OCI-LY1 (cell line): ENCODE results near the gene CORO2B.

Source experiments
- H2AFZ ChIP-seq: fragments of 200-600 bp; sonication (generic), shearing (Covaris generic); 2 replicates; pipeline ENCODE4 v1.6.0; 2014; ENCODE audit warnings: antibody characterized with exemption, mild to moderate bottlenecking, low read length
- H3F3A ChIP-seq: fragments of 200-600 bp; sonication (generic), shearing (Covaris generic); 2 replicates; pipeline ENCODE4 v1.6.0; 2014; ENCODE audit warnings: mild to moderate bottlenecking, antibody characterized with exemption, low read length, moderate library complexity; ENCODE audit not compliant: insufficient read depth
- H3K27ac ChIP-seq: fragments of 200-600 bp; sonication (generic); 2 replicates; pipeline ENCODE4 v1.5.1; 2014; ENCODE audit warnings: low read length, mixed run types, mild to moderate bottlenecking, low read depth; ENCODE audit not compliant: poor library complexity, severe bottlenecking
- H3K27me3 ChIP-seq: fragments of 200-600 bp; sonication (generic); 2 replicates; pipeline ENCODE4 v1.6.0; 2014; ENCODE audit warnings: antibody characterized with exemption, mild to moderate bottlenecking, low read length, moderate library complexity; ENCODE audit not compliant: insufficient read depth
- H3K36me3 ChIP-seq: fragments of 200-600 bp; sonication (generic); 2 replicates; pipeline ENCODE4 v1.6.1; 2014; ENCODE audit warnings: mild to moderate bottlenecking, antibody characterized with exemption, low read length, moderate library complexity, mixed read lengths; ENCODE audit not compliant: insufficient read depth
- H3K4me1 ChIP-seq: fragments of 200-600 bp; sonication (generic); 2 replicates; pipeline ENCODE4 v1.5.1; 2014; ENCODE audit warnings: mild to moderate bottlenecking, low read length, moderate library complexity; ENCODE audit not compliant: insufficient read depth, severe bottlenecking
- H3K4me2 ChIP-seq: fragments of 200-600 bp; sonication (generic), shearing (Covaris generic); 2 replicates; pipeline ENCODE4 v1.6.1; 2014; ENCODE audit warnings: low read length
- H3K4me3 ChIP-seq: fragments of 200-600 bp; sonication (generic); 2 replicates; pipeline ENCODE4 v1.5.1; 2014; ENCODE audit warnings: low read length, low read depth, mild to moderate bottlenecking, mixed read lengths; ENCODE audit not compliant: poor library complexity, severe bottlenecking
- H3K79me2 ChIP-seq: fragments of 200-600 bp; shearing (Covaris generic); 2 replicates; pipeline ENCODE4 v1.6.1; 2016; ENCODE audit warnings: mixed run types, low read length, mixed read lengths; ENCODE audit not compliant: insufficient read depth
- H3K9ac ChIP-seq: fragments of 200-600 bp; sonication (generic), shearing (Covaris generic); 2 replicates; pipeline ENCODE4 v1.6.1; 2014; ENCODE audit warnings: mild to moderate bottlenecking, low read length, mixed read lengths
- H3K9me2 ChIP-seq: fragments of 200-600 bp; sonication (generic), shearing (Covaris generic); 2 replicates; pipeline ENCODE4 v1.6.1; 2014; ENCODE audit warnings: low read depth, mild to moderate bottlenecking, low read length, mixed read lengths
- H3K9me3 ChIP-seq: fragments of 200-600 bp; shearing (Covaris generic); 2 replicates; pipeline ENCODE4 v1.6.1; 2014; ENCODE audit warnings: low read length, mixed read lengths
- H4K20me1 ChIP-seq: fragments of 200-600 bp; sonication (generic), shearing (Covaris generic); 2 replicates; pipeline ENCODE4 v1.6.0; 2016; ENCODE audit warnings: mild to moderate bottlenecking, low read length; ENCODE audit not compliant: insufficient read depth
- EZH2 ChIP-seq: fragments of 200-600 bp; sonication (generic), shearing (Covaris generic); IDR thresholded peaks from 2 replicates; pipeline ENCODE4 v1.8.0; 2017; ENCODE audit warnings: borderline replicate concordance, mixed run types, mild to moderate bottlenecking, antibody characterized with exemption, low read length, moderate library complexity, mixed read lengths
- TF ChIP-seq, protein P1 (sequence below): fragments of 200-600 bp; sonication (generic), shearing (Covaris generic); IDR thresholded peaks from 2 replicates; pipeline ENCODE4 v1.5.1; 2017; ENCODE audit warnings: mild to moderate bottlenecking, antibody characterized with exemption, low read length, moderate library complexity, mixed read lengths

CORO2B gene

DNA sequence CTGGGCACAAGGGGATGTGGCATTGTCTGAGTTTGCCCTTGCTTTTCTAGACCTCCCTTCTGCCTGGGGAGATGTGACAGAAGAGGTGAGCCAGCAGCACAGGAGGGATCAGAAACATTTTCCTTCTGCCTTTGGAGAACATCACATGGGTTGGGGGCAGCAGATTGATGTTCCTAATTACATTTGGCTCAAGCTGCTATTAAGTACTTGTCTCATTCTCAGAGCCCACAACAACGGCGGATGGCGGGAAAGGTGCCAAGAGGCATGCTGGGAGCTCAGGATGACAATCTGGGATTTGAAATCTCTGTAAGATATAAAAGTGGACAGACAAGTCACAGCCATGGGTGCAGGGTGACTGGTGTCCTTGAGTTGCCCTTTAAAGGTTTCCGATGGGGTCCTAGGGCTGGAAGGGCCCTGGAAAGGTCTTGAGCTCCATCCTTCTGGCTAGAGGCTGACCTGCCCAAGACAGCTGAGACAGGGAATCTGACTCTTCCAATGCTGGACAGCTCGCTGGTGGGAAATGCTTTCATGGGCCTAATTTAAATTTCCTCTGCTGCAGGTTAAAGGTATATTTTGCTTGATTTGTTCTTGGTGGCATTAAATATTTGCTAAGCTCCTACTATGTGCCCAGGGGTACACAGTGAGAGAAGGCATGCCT, 2.4 kb upstream of the CORO2B start:
- no peak overlapping the region for H3K4me3 ChIP-seq
- peaks cover 12% of the 10 kb centered on the region for H3K27me3 ChIP-seq
- H3F3A ChIP-seq, result no peaks in the 10 kb centered on the region
- no peaks in the 10 kb centered on the region for H3K9me3 ChIP-seq
- H3K9ac ChIP-seq, result no peak overlapping the region
- H3K4me2 ChIP-seq, result no peak overlapping the region
- H2AFZ ChIP-seq, result no peak overlapping the region
- no peaks in the 10 kb centered on the region for H3K9me2 ChIP-seq
- no peaks in the 10 kb centered on the region for H4K20me1 ChIP-seq
- peaks cover 14% of the 10 kb centered on the region for H3K4me1 ChIP-seq
- H3K36me3 ChIP-seq, result no peaks in the 10 kb centered on the region
- no peaks in the 10 kb centered on the region for H3K79me2 ChIP-seq
- no peak overlapping the region for H3K27ac ChIP-seq
- TF ChIP-seq EZH2, result no peak
- TF ChIP-seq, protein P1, sequence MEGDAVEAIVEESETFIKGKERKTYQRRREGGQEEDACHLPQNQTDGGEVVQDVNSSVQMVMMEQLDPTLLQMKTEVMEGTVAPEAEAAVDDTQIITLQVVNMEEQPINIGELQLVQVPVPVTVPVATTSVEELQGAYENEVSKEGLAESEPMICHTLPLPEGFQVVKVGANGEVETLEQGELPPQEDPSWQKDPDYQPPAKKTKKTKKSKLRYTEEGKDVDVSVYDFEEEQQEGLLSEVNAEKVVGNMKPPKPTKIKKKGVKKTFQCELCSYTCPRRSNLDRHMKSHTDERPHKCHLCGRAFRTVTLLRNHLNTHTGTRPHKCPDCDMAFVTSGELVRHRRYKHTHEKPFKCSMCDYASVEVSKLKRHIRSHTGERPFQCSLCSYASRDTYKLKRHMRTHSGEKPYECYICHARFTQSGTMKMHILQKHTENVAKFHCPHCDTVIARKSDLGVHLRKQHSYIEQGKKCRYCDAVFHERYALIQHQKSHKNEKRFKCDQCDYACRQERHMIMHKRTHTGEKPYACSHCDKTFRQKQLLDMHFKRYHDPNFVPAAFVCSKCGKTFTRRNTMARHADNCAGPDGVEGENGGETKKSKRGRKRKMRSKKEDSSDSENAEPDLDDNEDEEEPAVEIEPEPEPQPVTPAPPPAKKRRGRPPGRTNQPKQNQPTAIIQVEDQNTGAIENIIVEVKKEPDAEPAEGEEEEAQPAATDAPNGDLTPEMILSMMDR, result no peak

DNA sequence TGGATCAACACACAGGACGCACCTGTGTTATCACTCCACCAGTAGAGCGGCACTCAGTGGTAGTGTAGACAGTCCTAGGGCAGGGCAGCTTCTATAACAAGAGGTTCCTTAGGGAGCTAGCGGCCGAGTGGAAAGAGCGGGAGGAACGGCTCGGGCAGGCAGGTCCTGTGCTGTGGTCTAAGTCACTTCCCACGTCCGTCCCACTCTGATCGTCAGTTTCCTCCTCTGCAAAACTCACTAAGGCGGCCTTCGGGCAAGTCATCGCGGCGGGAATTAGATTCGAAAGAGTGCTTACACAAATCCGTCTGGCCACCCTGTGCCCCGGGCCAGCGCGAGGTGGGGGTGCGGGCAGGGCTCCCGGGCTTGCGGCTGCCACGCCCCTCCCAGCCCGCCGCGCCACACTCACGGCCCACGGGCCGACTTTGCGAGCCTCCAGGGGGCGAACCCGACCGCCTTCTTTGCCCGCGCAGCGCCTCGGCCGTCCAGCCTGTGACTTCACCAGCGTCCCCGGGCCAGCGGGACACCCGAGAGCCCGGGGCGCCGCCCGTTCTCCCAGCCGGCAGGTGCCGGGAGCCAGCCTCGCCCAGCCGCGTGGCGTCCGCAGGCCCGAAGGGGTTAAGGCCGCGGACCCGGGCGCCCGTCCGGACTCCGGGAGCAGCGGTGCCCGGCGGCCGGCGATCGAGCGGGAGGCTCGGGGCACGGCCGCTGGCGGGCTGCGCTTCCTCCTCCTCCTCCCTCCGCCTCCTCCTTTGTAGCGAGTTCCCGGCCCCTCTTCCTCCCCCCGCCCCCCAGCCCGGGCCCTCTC, 416 bp upstream of the CORO2B start:
- Histone ChIP-seq H3K9me3 (no peaks in the 10 kb centered on the region), H3K9me2 (no peaks in the 10 kb centered on the region), H3K4me1 (peaks cover 14% of the 10 kb centered on the region), H2AFZ (no peak overlapping the region), H3K9ac (peak overlapping the region; percentile 46; the same call in 1 of the 2 replicates), H3K27ac (no peak overlapping the region), H3K4me3 (peak overlapping the region; percentile 50), H3K36me3 (no peaks in the 10 kb centered on the region), H4K20me1 (no peaks in the 10 kb centered on the region), H3K27me3 (peaks cover 12% of the 10 kb centered on the region), H3F3A (no peaks in the 10 kb centered on the region), H3K79me2 (no peaks in the 10 kb centered on the region), H3K4me2 (peak overlapping the region; percentile 72)
- TF ChIP-seq, protein P1, result no peak
- TF ChIP-seq EZH2, result no peak

DNA sequence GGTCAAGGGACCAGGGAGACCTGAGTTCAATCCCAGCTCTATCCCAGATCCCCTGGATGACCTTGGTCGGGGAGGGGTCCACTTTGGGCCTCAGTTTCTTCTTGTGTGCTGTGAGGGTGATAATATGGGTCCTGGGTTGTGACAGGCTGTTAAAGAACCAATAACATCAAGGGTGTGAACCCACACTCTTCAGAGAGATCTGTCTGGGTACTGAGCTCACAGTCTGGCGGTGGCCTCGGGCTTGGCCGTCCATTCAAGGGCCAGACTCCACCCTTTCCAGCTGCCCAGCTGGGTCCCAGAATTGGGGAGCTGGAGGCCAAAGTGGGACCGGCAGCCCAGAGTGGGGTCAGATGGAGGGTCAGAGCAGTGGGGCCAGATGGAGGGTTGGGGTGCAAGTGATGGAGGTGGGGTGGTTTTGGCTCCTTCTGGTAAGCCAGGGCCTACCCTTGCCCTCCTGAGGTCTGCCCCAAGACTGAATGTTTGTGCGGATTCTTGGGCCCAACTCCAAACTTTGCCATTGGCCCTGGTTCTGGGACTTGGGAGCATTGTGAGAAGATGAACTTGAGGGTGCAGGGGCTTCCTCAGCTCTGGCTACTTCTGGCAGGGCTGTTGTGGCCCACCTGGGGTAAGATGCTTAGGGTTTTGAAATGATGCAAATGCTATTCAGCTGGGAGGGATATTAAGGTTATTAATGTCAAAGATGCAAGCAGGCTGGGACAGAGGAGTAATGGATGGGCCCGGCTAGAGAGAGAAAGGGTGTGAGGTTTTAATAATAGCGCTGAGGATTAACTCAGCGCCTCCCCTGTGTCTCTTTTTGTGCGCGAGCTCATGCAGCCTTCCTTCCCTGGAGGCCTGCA, 1.5 kb downstream of the CORO2B start:
- peaks cover 12% of the 10 kb centered on the region for H3K27me3 ChIP-seq
- no peaks in the 10 kb centered on the region for H3K9me3 ChIP-seq
- H3K4me3 ChIP-seq, result no peak overlapping the region
- no peaks in the 10 kb centered on the region for H4K20me1 ChIP-seq
- no peak overlapping the region for H2AFZ ChIP-seq
- no peak overlapping the region for H3K9ac ChIP-seq
- H3K4me2 ChIP-seq, result no peak overlapping the region
- H3K79me2 ChIP-seq, result no peaks in the 10 kb centered on the region
- H3K9me2 ChIP-seq, result no peaks in the 10 kb centered on the region
- H3K27ac ChIP-seq, result no peak overlapping the region
- no peak for TF ChIP-seq EZH2
- TF ChIP-seq, protein P1, result no peak
- no peaks in the 10 kb centered on the region for H3F3A ChIP-seq
- H3K4me1 ChIP-seq, result peaks cover 14% of the 10 kb centered on the region
- no peaks in the 10 kb centered on the region for H3K36me3 ChIP-seq
